Lower leg skin (tissue), 4 donors: ENCODE data around the gene LCN15. TPM values are rescaled to one million over a fixed set of nuclear protein-coding genes. Genes with fewer than 3 reads are reported as not detected.

ENCODE experiments used
- DNase-seq, 2 donors: peaks; one replicate each; pipeline ENCODE4 v3.0.0-alpha.2; 2019; ENCODE audit warnings: low spot score in 2 of 2
- H3K4me3 ChIP-seq: fragments of 200-600 bp; sonication (generic); 2 replicates; pipeline ENCODE4 v1.5.1; 2017; ENCODE audit warnings: mild to moderate bottlenecking, low read depth; ENCODE audit not compliant: poor library complexity, severe bottlenecking
- POLR2A ChIP-seq, 2 donors: fragments of 450-650 bp; IDR thresholded peaks; one replicate each; pipeline ENCODE4 v1.6.1; 2016 to 2017; ENCODE audit warnings: antibody characterized with exemption in 2 of 2, mild to moderate bottlenecking in 1 of 2, moderate library complexity in 1 of 2
- WGBS, 2 donors: methylation state at CpG; one replicate each; pipeline ENCODE4 v1.1.5; 2018; 5-methylcytosine and 5-hydroxymethylcytosine counted together
- intact Hi-C: fragments of 100-400 bp; cut with DNase I; formaldehyde crosslinking; loops from one replicate; pipeline ENCODE4 v1.15.0; 2023; ENCODE audit warnings: low total_unique reads
- total RNA-seq, 4 donors: library from RNA; depleted of rRNA; stranded (reverse); fragments of >200 nt; gene quantifications; one replicate each; pipeline ENCODE4 v1.1.0, GENCODE V29; 2016
- TF ChIP-seq, protein P1 (sequence below), 3 donors: fragments of 450-650 bp; IDR thresholded peaks; one replicate each; pipeline ENCODE4 v1.5.1; 2016; ENCODE audit warnings: antibody characterized with exemption in 3 of 3, mild to moderate bottlenecking in 3 of 3, moderate library complexity in 2 of 3

LCN15 gene
- total RNA-seq, 4 donors from 2014 or later = not detected

DNA sequence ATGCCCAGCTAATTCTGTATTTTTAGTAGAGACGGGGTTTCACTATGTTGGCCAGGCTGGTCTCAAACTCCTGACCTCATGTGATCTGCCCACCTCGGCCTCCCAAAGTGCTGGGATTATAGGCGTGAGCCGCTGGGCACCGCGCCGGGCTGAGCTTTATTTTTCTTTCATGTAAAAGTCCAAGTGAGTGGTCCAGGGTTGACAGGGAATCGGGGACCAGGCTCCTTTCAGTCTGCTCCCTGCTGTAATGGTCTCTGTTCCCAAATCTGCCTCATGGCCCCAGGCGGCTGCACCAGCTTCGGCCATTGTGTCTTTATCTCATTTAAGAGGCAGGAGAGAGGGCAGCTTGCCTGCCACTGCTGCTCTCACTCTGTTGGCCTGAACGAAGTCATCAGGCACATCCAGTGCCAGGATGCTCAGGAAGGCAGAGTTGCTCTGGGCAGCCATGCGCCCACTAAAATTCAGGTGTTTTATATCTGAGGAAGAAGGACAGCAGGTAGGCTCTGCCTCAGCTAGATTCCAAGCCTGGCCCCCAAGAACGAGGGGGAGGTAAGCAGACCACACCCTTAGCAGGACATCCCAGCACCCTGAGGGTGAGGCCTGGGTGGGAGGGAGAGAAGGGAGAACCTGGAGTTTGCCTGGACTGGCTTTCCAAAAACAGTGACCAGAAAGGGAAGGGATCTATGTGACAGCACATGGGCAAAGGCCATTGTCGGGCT is 30.1 kb upstream of the LCN15 start:
- no peak for DNase-seq
- 90 to 95% methylated on average over 14 of the region's 14 CpGs for WGBS, 2 donors
- intact Hi-C loops = no loop called here
- no peak overlapping the region for H3K4me3 ChIP-seq
- TF ChIP-seq, protein P1, sequence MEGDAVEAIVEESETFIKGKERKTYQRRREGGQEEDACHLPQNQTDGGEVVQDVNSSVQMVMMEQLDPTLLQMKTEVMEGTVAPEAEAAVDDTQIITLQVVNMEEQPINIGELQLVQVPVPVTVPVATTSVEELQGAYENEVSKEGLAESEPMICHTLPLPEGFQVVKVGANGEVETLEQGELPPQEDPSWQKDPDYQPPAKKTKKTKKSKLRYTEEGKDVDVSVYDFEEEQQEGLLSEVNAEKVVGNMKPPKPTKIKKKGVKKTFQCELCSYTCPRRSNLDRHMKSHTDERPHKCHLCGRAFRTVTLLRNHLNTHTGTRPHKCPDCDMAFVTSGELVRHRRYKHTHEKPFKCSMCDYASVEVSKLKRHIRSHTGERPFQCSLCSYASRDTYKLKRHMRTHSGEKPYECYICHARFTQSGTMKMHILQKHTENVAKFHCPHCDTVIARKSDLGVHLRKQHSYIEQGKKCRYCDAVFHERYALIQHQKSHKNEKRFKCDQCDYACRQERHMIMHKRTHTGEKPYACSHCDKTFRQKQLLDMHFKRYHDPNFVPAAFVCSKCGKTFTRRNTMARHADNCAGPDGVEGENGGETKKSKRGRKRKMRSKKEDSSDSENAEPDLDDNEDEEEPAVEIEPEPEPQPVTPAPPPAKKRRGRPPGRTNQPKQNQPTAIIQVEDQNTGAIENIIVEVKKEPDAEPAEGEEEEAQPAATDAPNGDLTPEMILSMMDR (IDR thresholded peaks at IDR 0.05) = no peak
- no peak for TF ChIP-seq POLR2A (IDR thresholded peaks at IDR 0.05)

DNA sequence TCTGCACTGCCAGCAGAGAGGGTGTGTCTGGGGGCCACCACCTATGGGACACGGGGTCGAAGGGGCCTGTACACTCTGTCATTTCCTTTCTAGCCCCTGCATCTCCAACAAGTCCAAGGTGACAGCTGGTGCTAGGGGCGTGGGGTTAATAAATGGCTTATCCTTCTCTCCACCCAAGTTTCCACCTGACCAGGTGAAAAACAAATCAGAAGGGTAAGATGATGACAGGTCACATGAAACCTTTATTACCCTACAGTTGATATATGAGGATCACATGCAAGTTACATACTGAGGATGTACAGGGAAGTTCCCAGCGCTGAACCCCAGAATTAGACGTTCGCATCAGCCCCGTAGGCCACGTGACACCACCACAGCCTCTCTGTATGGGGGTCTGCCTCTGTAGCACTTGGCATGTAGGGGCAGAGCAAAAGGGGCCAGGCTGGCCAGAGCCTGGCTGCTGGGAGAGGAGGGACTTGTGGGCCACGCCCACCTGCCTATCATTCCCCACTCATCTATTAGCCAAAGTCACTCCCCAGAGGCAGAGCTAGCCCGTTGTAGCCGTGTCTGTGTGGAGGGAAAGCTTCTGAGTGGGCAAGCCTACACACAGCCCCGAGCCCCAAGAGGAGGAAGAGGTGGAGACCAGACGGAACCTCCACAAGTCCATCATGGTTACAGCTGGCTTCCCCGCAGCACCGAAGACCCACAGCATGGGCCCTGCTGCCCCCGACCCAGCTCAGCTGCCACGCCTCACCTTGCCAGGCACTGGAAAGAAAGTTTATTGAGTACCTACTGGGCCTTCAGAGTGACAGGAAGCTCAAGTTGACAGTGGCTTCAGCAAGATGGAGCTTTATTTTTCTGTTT is 29.0 kb upstream of the LCN15 start:
- 75 to 82% methylated on average over 17 of the region's 17 CpGs for WGBS, 2 donors
- no peak for DNase-seq
- intact Hi-C loops = no loop called here
- H3K4me3 ChIP-seq = no peak overlapping the region
- no peak for TF ChIP-seq POLR2A (IDR thresholded peaks at IDR 0.05)
- TF ChIP-seq, protein P1 (IDR thresholded peaks at IDR 0.05) = no peak

DNA sequence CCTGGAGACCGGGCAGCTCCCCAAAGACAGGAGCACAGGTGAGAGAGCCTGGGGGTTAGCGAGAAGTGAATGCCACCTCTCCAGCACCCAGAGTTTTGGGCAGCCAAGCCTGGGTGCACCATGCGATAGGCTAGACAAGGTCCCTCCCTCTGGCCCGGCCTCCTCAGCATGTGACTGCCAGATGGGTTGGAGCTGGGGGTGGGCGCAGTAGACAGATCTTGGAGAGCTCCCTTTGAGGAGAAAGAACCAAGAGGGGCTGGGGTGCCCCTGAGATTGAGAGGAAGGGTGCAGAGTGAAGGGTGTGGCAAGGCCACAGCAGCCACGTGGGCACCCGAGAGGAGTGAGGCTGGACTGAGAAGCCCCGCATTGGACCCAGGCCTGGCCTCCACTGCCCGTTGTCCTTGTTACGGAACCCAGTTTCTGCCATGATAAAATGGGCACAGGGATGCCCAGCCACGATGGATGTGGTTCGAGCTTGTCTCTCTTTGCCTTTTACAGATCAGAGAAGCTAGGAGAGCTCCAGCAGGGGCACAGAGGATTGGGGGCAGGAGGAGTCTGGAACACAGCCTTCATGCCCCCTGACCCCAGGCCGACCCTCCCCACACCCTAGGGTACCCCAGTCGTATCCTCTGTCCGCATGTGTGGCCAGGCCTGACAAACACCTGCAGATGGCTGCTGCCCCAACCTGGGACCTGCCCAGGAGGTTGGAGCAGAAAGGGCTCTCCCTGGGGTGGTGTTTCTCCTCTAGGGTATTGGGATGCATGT is 28.2 kb upstream of the LCN15 start:
- no peak for DNase-seq
- H3K4me3 ChIP-seq = no peak overlapping the region
- 71 to 84% methylated on average over 15 of the region's 15 CpGs for WGBS, 2 donors
- intact Hi-C loops = no loop called here
- TF ChIP-seq POLR2A (IDR thresholded peaks at IDR 0.05) = no peak
- TF ChIP-seq, protein P1 (IDR thresholded peaks at IDR 0.05) = no peak

DNA sequence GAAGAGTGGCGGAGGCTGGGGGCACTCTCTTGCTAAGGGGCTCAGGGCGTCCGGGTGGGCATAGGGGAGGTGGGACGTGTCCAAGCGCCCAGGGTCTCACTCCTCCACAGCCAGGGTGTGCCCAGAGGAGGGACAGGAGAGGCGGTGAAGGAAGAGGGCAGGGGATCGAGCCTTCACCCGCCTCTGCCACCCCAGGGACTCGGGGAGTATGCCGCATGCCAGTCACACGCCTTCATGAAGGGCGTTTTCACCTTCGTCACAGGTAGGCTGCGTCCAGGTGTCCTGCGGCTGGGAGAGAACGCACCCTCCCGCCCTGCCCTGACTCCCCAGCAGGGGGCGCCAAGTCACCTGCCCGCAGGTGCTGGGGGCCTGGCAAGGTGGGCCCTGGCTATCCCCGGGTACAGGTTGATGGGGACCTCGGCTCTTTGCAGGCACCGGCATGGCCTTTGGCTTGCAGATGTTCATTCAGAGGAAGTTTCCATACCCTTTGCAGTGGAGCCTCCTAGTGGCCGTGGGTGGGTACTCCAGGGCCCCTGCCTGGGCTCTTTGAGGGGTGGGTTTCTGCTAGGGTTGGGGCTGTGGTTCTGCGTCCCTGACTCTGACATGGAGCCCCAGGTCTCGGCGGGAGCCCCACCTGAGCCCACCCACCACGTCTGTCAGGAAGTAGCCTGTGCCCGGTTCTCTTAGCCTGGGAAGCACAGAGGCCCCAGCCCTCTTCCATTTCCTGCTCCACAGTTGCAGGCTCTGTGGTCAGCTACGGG is 27.4 kb upstream of the LCN15 start:
- intact Hi-C loops = no loop called here
- peak overlapping the region; percentile 54 for H3K4me3 ChIP-seq
- WGBS, 2 donors = 5 to 7% methylated on average over 18 to 29 of the region's 29 CpGs
- TF ChIP-seq POLR2A (IDR thresholded peaks at IDR 0.05) = no peak
- TF ChIP-seq, protein P1 (IDR thresholded peaks at IDR 0.05) = peak in 2 of 3 donors; percentile 8 to 54
- peak in 1 of 2 donors; percentile 93 for DNase-seq
